Kasumi-1 (cell line): ENCODE data around the gene PIP4K2A.

Experiments used
- DNase-seq, 2 experiments: peaks; one replicate each; lab custom pipeline; 2025; lab: John Stamatoyannopoulos, UW

Gene PIP4K2A

GRCh38 chr10:22638863-22639262, 75.5 kb downstream of the PIP4K2A start:
- DNase-seq = no peak

- DNase-seq = no peak
Measured at GRCh38 chr10:22637491-22637890, 76.9 kb downstream of the PIP4K2A start.

GRCh38 chr10:22635650-22636049, 78.7 kb downstream of the PIP4K2A start:
- no peak for DNase-seq

- no peak for DNase-seq
Measured at GRCh38 chr10:22634606-22635459, 79.5 kb downstream of the PIP4K2A start.

- no peak for DNase-seq
Measured at GRCh38 chr10:22634093-22634492, 80.3 kb downstream of the PIP4K2A start.

- DNase-seq = no peak
Measured at GRCh38 chr10:22633528-22633927, 80.8 kb downstream of the PIP4K2A start.

- DNase-seq = no peak
Measured at GRCh38 chr10:22633106-22633505, 81.3 kb downstream of the PIP4K2A start.

GRCh38 chr10:22631646-22632278, 82.6 kb downstream of the PIP4K2A start:
- no peak for DNase-seq

- no peak for DNase-seq
Measured at GRCh38 chr10:22631185-22631584, 83.2 kb downstream of the PIP4K2A start.

- no peak for DNase-seq
Measured at GRCh38 chr10:22630234-22631174, 83.9 kb downstream of the PIP4K2A start.

GRCh38 chr10:22629852-22630233, 84.5 kb downstream of the PIP4K2A start:
- no peak for DNase-seq

GRCh38 chr10:22629126-22629525, 85.3 kb downstream of the PIP4K2A start:
- DNase-seq = no peak

- no peak for DNase-seq
Measured at GRCh38 chr10:22628309-22628708, 86.1 kb downstream of the PIP4K2A start.

GRCh38 chr10:22626784-22627183, 87.6 kb downstream of the PIP4K2A start:
- no peak for DNase-seq

GRCh38 chr10:22625516-22626290, 88.7 kb downstream of the PIP4K2A start:
- DNase-seq = no peak

- DNase-seq = peak in 1 of 2 experiments; percentile 34
Measured at GRCh38 chr10:22624287-22624738, 90.1 kb downstream of the PIP4K2A start.

- DNase-seq = no peak
Measured at GRCh38 chr10:22623633-22624253, 90.6 kb downstream of the PIP4K2A start.

- no peak for DNase-seq
Measured at GRCh38 chr10:22622242-22622806, 92.1 kb downstream of the PIP4K2A start.

- no peak for DNase-seq
Measured at GRCh38 chr10:22621726-22622125, 92.7 kb downstream of the PIP4K2A start.

GRCh38 chr10:22620929-22621328, 93.4 kb downstream of the PIP4K2A start:
- no peak for DNase-seq
